Endodermal cell (in vitro differentiated cells): ENCODE measurements around the gene FAM83D. TPM values are rescaled to one million over a fixed set of nuclear protein-coding genes. Genes with fewer than 3 reads are reported as not detected.
"Not testable (repeated sequence)": the region's sequence is repeated elsewhere in the genome, so short reads cannot be mapped to it uniquely, and the experiment has no call there.

ENCODE experiments used
- DNase-seq: peaks from one replicate; pipeline ENCODE4 v3.0.0-alpha.2; 2017
- H3K27ac ChIP-seq: 2 replicates; pipeline ENCODE4 v1.5.1; 2013; ENCODE audit warnings: mild to moderate bottlenecking, low read depth, low read length, moderate library complexity
- H3K27me3 ChIP-seq: 2 replicates; pipeline ENCODE4 v1.6.1; 2013; ENCODE audit warnings: mild to moderate bottlenecking, low read length, moderate library complexity; ENCODE audit not compliant: insufficient read depth, control insufficient read depth, poor library complexity, severe bottlenecking
- H3K36me3 ChIP-seq: 2 replicates; pipeline ENCODE4 v1.7.0; 2013; ENCODE audit warnings: mild to moderate bottlenecking, low read length, moderate library complexity; ENCODE audit not compliant: control insufficient read depth, insufficient read depth
- H3K4me1 ChIP-seq: one replicate; pipeline ENCODE4 v1.7.0; 2013; ENCODE audit warnings: low read length; ENCODE audit not compliant: control insufficient read depth, insufficient read depth
- H3K4me3 ChIP-seq: 2 replicates; pipeline ENCODE4 v1.5.1; 2013; ENCODE audit warnings: mild to moderate bottlenecking, low read length, moderate library complexity
- H3K9ac ChIP-seq: 2 replicates; pipeline ENCODE4 v1.6.1; 2013; ENCODE audit warnings: mild to moderate bottlenecking, low read length, moderate library complexity; ENCODE audit not compliant: poor library complexity, severe bottlenecking; ENCODE audit errors: extremely low read depth
- H3K9me3 ChIP-seq: 2 replicates; pipeline ENCODE4 v1.6.1; 2013; ENCODE audit warnings: mild to moderate bottlenecking, low read length, moderate library complexity; ENCODE audit not compliant: control insufficient read depth
- H3K27ac Mint-ChIP-seq: 2 replicates; pipeline ENCODE4 v1.8.0; 2020; ENCODE audit warnings: mixed read lengths
- H3K27me3 Mint-ChIP-seq: 2 replicates; pipeline ENCODE4 v1.8.0; 2021; ENCODE audit warnings: mild to moderate bottlenecking, mixed read lengths; ENCODE audit not compliant: insufficient read depth
- H3K36me3 Mint-ChIP-seq: 2 replicates; pipeline ENCODE4 v1.8.0; 2020; ENCODE audit warnings: low read depth, mixed read lengths
- H3K4me1 Mint-ChIP-seq: 2 replicates; pipeline ENCODE4 v1.8.0; 2020; ENCODE audit warnings: mixed read lengths
- H3K4me3 Mint-ChIP-seq: 2 replicates; pipeline ENCODE4 v1.8.0; 2020; ENCODE audit warnings: mild to moderate bottlenecking, moderate library complexity, mixed read lengths
- H3K9me3 Mint-ChIP-seq: 2 replicates; pipeline ENCODE4 v1.8.0; 2020; ENCODE audit warnings: mild to moderate bottlenecking, mixed read lengths
- WGBS, 2 experiments: methylation state at CpG; one replicate each; pipeline versions ENCODE4 v1.1.5 to v1.1.7; 2013; ENCODE audit warnings: missing lambda C conversion rate in 2 of 2, mixed read lengths in 1 of 2; ENCODE audit not compliant: insufficient coverage in 1 of 2, insufficient read length in 1 of 2; 5-methylcytosine and 5-hydroxymethylcytosine counted together
- total RNA-seq, 2 donors: library from RNA; stranded (reverse); fragmentation: NEBNext Ultra II Directional in 1 of 2; extraction: Animal tissue kit (Norgen Biotek cat#: 25700) in 1 of 2; gene quantifications; 2 replicates in 1 of 2; 3 replicates in 1 of 2; pipeline ENCODE4 v1.2.1, GENCODE V29; 2021
- TF ChIP-seq, protein P1 (sequence below): fragments of 200-600 bp; sonication (generic); conservative IDR thresholded peaks from 2 replicates; pipeline ENCODE4 v1.5.0; 2021; ENCODE audit warnings: antibody characterized with exemption, mild to moderate bottlenecking

The FAM83D gene
- total RNA-seq, 2 donors from 2014 or later: 34.8 to 39.9 TPM

DNA sequence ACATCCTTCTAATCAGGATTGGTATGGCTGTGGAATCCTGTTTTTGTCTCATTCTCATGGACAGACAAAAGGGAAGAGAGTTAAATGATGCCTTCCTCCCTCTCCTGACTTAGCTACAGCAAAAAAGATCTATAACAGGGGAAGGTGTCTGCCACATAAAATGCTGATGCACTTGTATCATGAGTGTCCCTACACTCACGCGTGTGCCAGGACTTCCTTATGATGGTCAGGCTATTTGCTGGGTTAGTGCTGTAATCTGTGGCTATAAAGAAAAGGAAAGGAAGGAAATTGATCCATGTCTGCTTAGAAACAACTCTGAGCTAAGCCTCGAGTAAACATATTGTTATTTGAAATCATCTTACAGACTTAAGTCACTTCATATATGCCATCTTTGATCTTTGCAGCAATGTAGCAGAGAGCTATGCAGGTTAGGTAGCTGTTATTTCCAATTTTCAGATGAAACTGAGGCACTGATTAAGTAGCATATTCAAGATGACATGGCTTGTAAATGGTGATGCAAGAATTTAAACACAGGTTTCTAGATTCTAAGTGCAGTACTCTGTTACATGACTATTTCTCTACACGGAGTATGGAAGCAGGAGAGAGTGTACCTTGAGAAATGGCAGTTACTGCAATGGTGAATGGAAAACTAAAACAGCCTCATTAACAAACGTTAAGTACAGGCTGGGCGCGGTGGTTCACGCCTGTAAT, 27.6 kb downstream of the FAM83D start:
- DNase-seq: no peak
- Mint-ChIP-seq H3K36me3 (peaks cover 57% of the 10 kb centered on the region), H3K4me1 (no peaks in the 10 kb centered on the region), H3K9me3 (no peaks in the 10 kb centered on the region), H3K27me3 (no peaks in the 10 kb centered on the region), H3K4me3 (no peak overlapping the region), H3K27ac (no peak overlapping the region)
- Histone ChIP-seq H3K27ac (no peak overlapping the region), H3K36me3 (peaks cover 53% of the 10 kb centered on the region), H3K9ac (no peak overlapping the region), H3K4me3 (no peak overlapping the region), H3K27me3 (no peaks in the 10 kb centered on the region), H3K9me3 (no peaks in the 10 kb centered on the region), H3K4me1 (no peaks in the 10 kb centered on the region)
- WGBS, 2 experiments: 89 to 95% methylated on average over 7 to 8 of the region's 8 CpGs
- TF ChIP-seq, protein P1, sequence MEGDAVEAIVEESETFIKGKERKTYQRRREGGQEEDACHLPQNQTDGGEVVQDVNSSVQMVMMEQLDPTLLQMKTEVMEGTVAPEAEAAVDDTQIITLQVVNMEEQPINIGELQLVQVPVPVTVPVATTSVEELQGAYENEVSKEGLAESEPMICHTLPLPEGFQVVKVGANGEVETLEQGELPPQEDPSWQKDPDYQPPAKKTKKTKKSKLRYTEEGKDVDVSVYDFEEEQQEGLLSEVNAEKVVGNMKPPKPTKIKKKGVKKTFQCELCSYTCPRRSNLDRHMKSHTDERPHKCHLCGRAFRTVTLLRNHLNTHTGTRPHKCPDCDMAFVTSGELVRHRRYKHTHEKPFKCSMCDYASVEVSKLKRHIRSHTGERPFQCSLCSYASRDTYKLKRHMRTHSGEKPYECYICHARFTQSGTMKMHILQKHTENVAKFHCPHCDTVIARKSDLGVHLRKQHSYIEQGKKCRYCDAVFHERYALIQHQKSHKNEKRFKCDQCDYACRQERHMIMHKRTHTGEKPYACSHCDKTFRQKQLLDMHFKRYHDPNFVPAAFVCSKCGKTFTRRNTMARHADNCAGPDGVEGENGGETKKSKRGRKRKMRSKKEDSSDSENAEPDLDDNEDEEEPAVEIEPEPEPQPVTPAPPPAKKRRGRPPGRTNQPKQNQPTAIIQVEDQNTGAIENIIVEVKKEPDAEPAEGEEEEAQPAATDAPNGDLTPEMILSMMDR: no peak

DNA sequence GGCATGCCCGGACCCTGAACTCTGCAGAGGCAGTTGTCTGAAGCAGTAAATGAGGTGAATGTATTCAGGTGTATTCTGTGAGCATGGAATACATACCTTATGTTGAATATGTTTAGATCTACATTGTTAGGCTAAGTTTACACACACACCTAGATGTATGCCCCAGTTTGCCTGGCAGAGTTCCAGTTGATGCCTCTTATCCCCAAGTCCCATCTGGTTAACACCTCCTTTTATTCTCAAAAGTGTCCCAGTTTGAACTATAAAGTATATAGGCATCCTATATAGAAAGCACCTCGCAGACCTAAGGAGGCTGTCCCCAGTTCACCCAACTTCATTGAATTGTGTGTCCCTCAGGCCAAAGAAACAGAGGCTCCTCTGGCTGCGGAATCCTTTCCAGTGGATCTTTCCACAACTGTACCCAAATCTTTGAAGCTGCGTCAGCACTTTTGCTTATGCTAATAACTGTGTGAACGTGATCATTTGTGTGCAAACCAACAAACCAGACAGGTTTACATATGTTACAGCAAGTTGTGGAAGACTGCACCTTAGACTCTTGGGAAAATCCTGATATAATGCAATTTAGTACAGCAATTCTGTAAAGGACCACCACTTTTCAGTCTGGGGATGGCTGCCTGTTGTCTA, 31.1 kb downstream of the FAM83D start:
- TF ChIP-seq, protein P1: no peak
- 92 to 95% methylated on average over 4 to 5 of the region's 5 CpGs for WGBS, 2 experiments
- Mint-ChIP-seq H3K36me3 (peaks cover 26% of the 10 kb centered on the region), H3K27me3 (no peaks in the 10 kb centered on the region), H3K27ac (no peak overlapping the region), H3K9me3 (no peaks in the 10 kb centered on the region), H3K4me3 (no peak overlapping the region), H3K4me1 (peaks cover 5% of the 10 kb centered on the region)
- no peak for DNase-seq
- Histone ChIP-seq H3K9me3 (no peaks in the 10 kb centered on the region), H3K27me3 (no peaks in the 10 kb centered on the region), H3K36me3 (peaks cover 19% of the 10 kb centered on the region), H3K27ac (no peak overlapping the region), H3K4me1 (no peaks in the 10 kb centered on the region), H3K9ac (no peak overlapping the region), H3K4me3 (no peak overlapping the region)

GRCh38 chr20:38957915-38958485, 31.8 kb downstream of the FAM83D start:
- H3K4me3 ChIP-seq: no peak overlapping the region
- no peaks in the 10 kb centered on the region for H3K27me3 ChIP-seq
- peaks cover 12% of the 10 kb centered on the region for H3K36me3 ChIP-seq
- Mint-ChIP-seq H3K9me3 (no peaks in the 10 kb centered on the region), H3K27me3 (no peaks in the 10 kb centered on the region), H3K4me3 (no peak overlapping the region), H3K27ac (no peak overlapping the region), H3K36me3 (peaks cover 22% of the 10 kb centered on the region), H3K4me1 (peaks cover 8% of the 10 kb centered on the region)
- no peak for DNase-seq
- TF ChIP-seq, protein P1: no peak
- no peak overlapping the region for H3K27ac ChIP-seq
- no peaks in the 10 kb centered on the region for H3K4me1 ChIP-seq
- no peak overlapping the region for H3K9ac ChIP-seq
- no peaks in the 10 kb centered on the region for H3K9me3 ChIP-seq
- 92 to 100% methylated on average over 4 to 8 of the region's 8 CpGs for WGBS, 2 experiments

DNA sequence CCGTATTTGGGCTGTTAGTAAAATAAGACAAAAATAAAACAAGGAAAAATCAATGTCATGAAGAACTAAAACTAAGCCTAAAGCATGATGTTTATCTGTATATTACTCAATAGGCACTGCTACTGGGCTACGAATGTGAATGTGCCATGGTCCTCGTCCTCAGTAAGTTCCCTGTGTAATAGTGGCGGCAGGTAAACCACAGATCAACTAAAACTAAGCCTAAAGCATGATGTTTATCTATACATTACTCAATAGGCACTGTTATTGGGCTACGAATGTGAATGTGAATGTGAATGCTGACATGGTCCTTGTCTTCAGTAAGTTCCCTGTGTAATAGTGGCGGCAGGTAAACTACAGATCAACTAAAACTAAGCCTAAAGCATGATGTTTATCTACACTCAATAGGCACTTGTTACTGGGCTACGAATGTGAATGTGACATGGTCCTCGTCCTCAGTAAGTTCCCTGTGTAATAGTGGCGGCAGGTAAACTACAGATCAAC, 34.0 kb downstream of the FAM83D start:
- not testable (repeated sequence) for H3K4me3 Mint-ChIP-seq, DNase-seq, H3K36me3 ChIP-seq, H3K27me3 Mint-ChIP-seq, H3K9ac ChIP-seq, H3K27me3 ChIP-seq, H3K9me3 Mint-ChIP-seq, H3K4me3 ChIP-seq, H3K9me3 ChIP-seq, H3K4me1 ChIP-seq, H3K27ac Mint-ChIP-seq, H3K27ac ChIP-seq
- 91 to 94% methylated on average over 5 to 8 of the region's 9 CpGs for WGBS, 2 experiments
- peaks cover 14% of the 10 kb centered on the region for H3K36me3 Mint-ChIP-seq
- peaks cover 10% of the 10 kb centered on the region for H3K4me1 Mint-ChIP-seq
